Endodermal cell (in vitro differentiated cells): ENCODE results near the gene TUBGCP4. TPM values are rescaled to one million over a fixed set of nuclear protein-coding genes. Genes with fewer than 3 reads are reported as not detected.

Source experiments
- DNase-seq: peaks from one replicate; pipeline ENCODE4 v3.0.0-alpha.2; 2017
- H3K27ac ChIP-seq: 2 replicates; pipeline ENCODE4 v1.5.1; 2013; ENCODE audit warnings: mild to moderate bottlenecking, low read depth, low read length, moderate library complexity
- H3K27me3 ChIP-seq: 2 replicates; pipeline ENCODE4 v1.6.1; 2013; ENCODE audit warnings: mild to moderate bottlenecking, low read length, moderate library complexity; ENCODE audit not compliant: insufficient read depth, control insufficient read depth, poor library complexity, severe bottlenecking
- H3K36me3 ChIP-seq: 2 replicates; pipeline ENCODE4 v1.7.0; 2013; ENCODE audit warnings: mild to moderate bottlenecking, low read length, moderate library complexity; ENCODE audit not compliant: control insufficient read depth, insufficient read depth
- H3K4me1 ChIP-seq: one replicate; pipeline ENCODE4 v1.7.0; 2013; ENCODE audit warnings: low read length; ENCODE audit not compliant: control insufficient read depth, insufficient read depth
- H3K4me3 ChIP-seq: 2 replicates; pipeline ENCODE4 v1.5.1; 2013; ENCODE audit warnings: mild to moderate bottlenecking, low read length, moderate library complexity
- H3K9ac ChIP-seq: 2 replicates; pipeline ENCODE4 v1.6.1; 2013; ENCODE audit warnings: mild to moderate bottlenecking, low read length, moderate library complexity; ENCODE audit not compliant: poor library complexity, severe bottlenecking; ENCODE audit errors: extremely low read depth
- H3K9me3 ChIP-seq: 2 replicates; pipeline ENCODE4 v1.6.1; 2013; ENCODE audit warnings: mild to moderate bottlenecking, low read length, moderate library complexity; ENCODE audit not compliant: control insufficient read depth
- H3K27ac Mint-ChIP-seq: 2 replicates; pipeline ENCODE4 v1.8.0; 2020; ENCODE audit warnings: mixed read lengths
- H3K27me3 Mint-ChIP-seq: 2 replicates; pipeline ENCODE4 v1.8.0; 2021; ENCODE audit warnings: mild to moderate bottlenecking, mixed read lengths; ENCODE audit not compliant: insufficient read depth
- H3K36me3 Mint-ChIP-seq: 2 replicates; pipeline ENCODE4 v1.8.0; 2020; ENCODE audit warnings: low read depth, mixed read lengths
- H3K4me1 Mint-ChIP-seq: 2 replicates; pipeline ENCODE4 v1.8.0; 2020; ENCODE audit warnings: mixed read lengths
- H3K4me3 Mint-ChIP-seq: 2 replicates; pipeline ENCODE4 v1.8.0; 2020; ENCODE audit warnings: mild to moderate bottlenecking, moderate library complexity, mixed read lengths
- H3K9me3 Mint-ChIP-seq: 2 replicates; pipeline ENCODE4 v1.8.0; 2020; ENCODE audit warnings: mild to moderate bottlenecking, mixed read lengths
- CTCF ChIP-seq: fragments of 200-600 bp; sonication (generic); conservative IDR thresholded peaks from 2 replicates; pipeline ENCODE4 v1.5.0; 2021; ENCODE audit warnings: antibody characterized with exemption, mild to moderate bottlenecking
- WGBS, 2 experiments: methylation state at CpG; one replicate each; pipeline versions ENCODE4 v1.1.5 to v1.1.7; 2013; ENCODE audit warnings: missing lambda C conversion rate in 2 of 2, mixed read lengths in 1 of 2; ENCODE audit not compliant: insufficient coverage in 1 of 2, insufficient read length in 1 of 2; 5-methylcytosine and 5-hydroxymethylcytosine counted together
- total RNA-seq, 2 donors: library from RNA; stranded (reverse); fragmentation: NEBNext Ultra II Directional in 1 of 2; extraction: Animal tissue kit (Norgen Biotek cat#: 25700) in 1 of 2; gene quantifications; 2 replicates in 1 of 2; 3 replicates in 1 of 2; pipeline ENCODE4 v1.2.1, GENCODE V29; 2021

The TUBGCP4 gene
- total RNA-seq, 2 donors from 2014 or later, result 19.3 to 20.0 TPM

- Mint-ChIP-seq H3K4me3 (no peak overlapping the region), H3K9me3 (peaks cover 68% of the 10 kb centered on the region), H3K4me1 (no peaks in the 10 kb centered on the region), H3K27me3 (no peaks in the 10 kb centered on the region), H3K36me3 (peaks cover 90% of the 10 kb centered on the region), H3K27ac (no peak overlapping the region)
- no peaks in the 10 kb centered on the region for H3K27me3 ChIP-seq
- DNase-seq, result no peak
- no peak overlapping the region for H3K9ac ChIP-seq
- 92 to 100% methylated on average over 3 to 4 of the region's 4 CpGs for WGBS, 2 experiments
- no peaks in the 10 kb centered on the region for H3K4me1 ChIP-seq
- no peak for TF ChIP-seq CTCF
- H3K27ac ChIP-seq, result no peak overlapping the region
- peaks cover 80% of the 10 kb centered on the region for H3K36me3 ChIP-seq
- H3K4me3 ChIP-seq, result peak overlapping the region; percentile 58
- peaks cover 50% of the 10 kb centered on the region for H3K9me3 ChIP-seq
Observed at GRCh38 chr15:43360821-43361220, 10.1 kb upstream of the TUBGCP4 start.

- Histone ChIP-seq H3K9me3 (peaks cover 50% of the 10 kb centered on the region), H3K27ac (no peak overlapping the region), H3K9ac (no peak overlapping the region), H3K4me3 (peak overlapping the region; percentile 58), H3K36me3 (peaks cover 86% of the 10 kb centered on the region), H3K27me3 (no peaks in the 10 kb centered on the region), H3K4me1 (no peaks in the 10 kb centered on the region)
- Mint-ChIP-seq H3K36me3 (peaks cover 92% of the 10 kb centered on the region), H3K27me3 (no peaks in the 10 kb centered on the region), H3K9me3 (peaks cover 67% of the 10 kb centered on the region), H3K4me3 (no peak overlapping the region), H3K4me1 (no peaks in the 10 kb centered on the region), H3K27ac (no peak overlapping the region)
- TF ChIP-seq CTCF, result no peak
- no peak for DNase-seq
- WGBS, 2 experiments, result 97 to 100% methylated on average over 1 to 7 of the region's 7 CpGs
Observed at GRCh38 chr15:43361313-43361903, 9.5 kb upstream of the TUBGCP4 start.

GRCh38 chr15:43370310-43370974 is 459 bp upstream of the TUBGCP4 start:
- peaks cover 2% of the 10 kb centered on the region for H3K27me3 Mint-ChIP-seq

More at GRCh38 chr15:43370310-43370974, 459 bp upstream of the TUBGCP4 start:
- Mint-ChIP-seq H3K4me1 (peaks cover 34% of the 10 kb centered on the region), H3K36me3 (peaks cover 40% of the 10 kb centered on the region), H3K9me3 (no peaks in the 10 kb centered on the region), H3K4me3 (peak overlapping the region; percentile 89), H3K27ac (peak overlapping the region; percentile 84)
- Histone ChIP-seq H3K4me1 (peaks cover 5% of the 10 kb centered on the region), H3K27me3 (no peaks in the 10 kb centered on the region), H3K9me3 (no peaks in the 10 kb centered on the region), H3K27ac (peak overlapping the region; percentile 34), H3K9ac (peak overlapping the region; percentile 71), H3K36me3 (peaks cover 41% of the 10 kb centered on the region), H3K4me3 (peak overlapping the region; percentile 95)
- TF ChIP-seq CTCF, result no peak
- peak; percentile 71 for DNase-seq
- WGBS, 2 experiments, result 1 to 2% methylated on average over 18 to 43 of the region's 45 CpGs
